ENCODE measurements around the gene NFATC2.

- TF ChIP-seq CTCF (IDR thresholded peaks at IDR 0.05) = no peak
- no peak for TF ChIP-seq POLR2A (IDR thresholded peaks at IDR 0.05)
These were observed 41.6 kb upstream of the NFATC2 start for GRCh38 chr20:51584116-51584515.
